ENCODE data around the gene DHX35. TPM values are rescaled to one million over a fixed set of nuclear protein-coding genes. Genes with fewer than 3 reads are reported as not detected.

Gene DHX35
- 10 to 100 TPM; 12.1 to 13.9 TPM for total RNA-seq
- long read RNA-seq, donor 1, partial matches to known transcripts, result 0 of 6 reads
- long read RNA-seq, donor 1, other reads (novel, unspliced or antisense), result 3 of 6 reads
- long read RNA-seq, donor 2, transcript DHX35-205 (3 exons, 666 nt), result major isoform, 6 of 27 reads
- long read RNA-seq, donor 2, partial matches to known transcripts, result 3 of 27 reads
- long read RNA-seq, donor 2, other reads (novel, unspliced or antisense), result 10 of 27 reads

GRCh38 chr20:38962044-38962927, at the start of gene DHX35:
TSS of gene DHX35 (plus strand) at chr20:38962344. CDS start at chr20:38962368, 24 bp downstream.
- intact Hi-C loops (cut with DNase I), result loop anchor here in 1 of 2 donors (5.0 kb wide), 1 partner anchor 35 kb away; the partner anchor contains the start of gene FAM83D
- peak; percentile 100 for DNase-seq (ENCODE audit: low spot score)

GRCh38 chr20:38915355-38915754, 46.8 kb upstream of the DHX35 start:
- peak; percentile 41 for DNase-seq (ENCODE audit: low spot score)
- intact Hi-C loops (cut with DNase I), result no loop called here

GRCh38 chr20:38917657-38918056, 44.5 kb upstream of the DHX35 start:
- no peak for DNase-seq (ENCODE audit: low spot score)
- intact Hi-C loops (cut with DNase I), result no loop called here

- intact Hi-C loops (cut with DNase I), result no loop called here
- peak; percentile 77 for DNase-seq (ENCODE audit: low spot score)
Measured at GRCh38 chr20:38918172-38918571, 44.0 kb upstream of the DHX35 start.

GRCh38 chr20:38919683-38920082, 42.5 kb upstream of the DHX35 start:
- DNase-seq (ENCODE audit: low spot score), result peak; percentile 48
- intact Hi-C loops (cut with DNase I), result no loop called here

GRCh38 chr20:38920411-38920810, 41.7 kb upstream of the DHX35 start:
- peak; percentile 59 for DNase-seq (ENCODE audit: low spot score)
- intact Hi-C loops (cut with DNase I), result no loop called here

GRCh38 chr20:38920851-38921250, 41.3 kb upstream of the DHX35 start:
- intact Hi-C loops (cut with DNase I), result no loop called here
- DNase-seq (ENCODE audit: low spot score), result peak; percentile 47

GRCh38 chr20:38924718-38925117, 37.4 kb upstream of the DHX35 start:
- intact Hi-C loops (cut with DNase I), result loop anchor here (5.0 kb wide), 2 partner anchors 38 to 123 kb away; partner anchors contain the start of gene DHX35 (in 1 of the 2)
- peak; percentile 14 for DNase-seq (ENCODE audit: low spot score)

- intact Hi-C loops (cut with DNase I), result loop anchor here (1.0 to 5.0 kb wide), 3 partner anchors 36 to 121 kb away; partner anchors contain the start of gene DHX35 (in 1 of the 2)
- DNase-seq (ENCODE audit: low spot score), result peak; percentile 99
Measured at GRCh38 chr20:38926142-38926933, 35.8 kb upstream of the DHX35 start, which contains the start of gene FAM83D. TSS of gene FAM83D (plus strand) at chr20:38926417. CDS start at chr20:38926443, 26 bp downstream.

GRCh38 chr20:38926934-38927616, 35.1 kb upstream of the DHX35 start:
- intact Hi-C loops (cut with DNase I), result loop anchor here (1.0 to 5.0 kb wide), 3 partner anchors 35 to 120 kb away; partner anchors contain the start of gene DHX35 (in 1 of the 2)
- DNase-seq (ENCODE audit: low spot score), result no peak

GRCh38 chr20:38927902-38928578, 34.1 kb upstream of the DHX35 start:
- no peak for DNase-seq (ENCODE audit: low spot score)
- intact Hi-C loops (cut with DNase I), result loop anchor here (5.0 kb wide), 2 partner anchors 34 to 119 kb away; partner anchors contain the start of gene DHX35 (in 1 of the 2)

GRCh38 chr20:38930242-38930569, 31.9 kb upstream of the DHX35 start:
- intact Hi-C loops (cut with DNase I), result no loop called here

GRCh38 chr20:38931984-38932383, 30.2 kb upstream of the DHX35 start:
- DNase-seq (ENCODE audit: low spot score), result no peak
- intact Hi-C loops (cut with DNase I), result no loop called here

More at GRCh38 chr20:38930242-38930569, 31.9 kb upstream of the DHX35 start:
- no peak for DNase-seq (ENCODE audit: low spot score)

GRCh38 chr20:38932457-38933120, 29.6 kb upstream of the DHX35 start:
- intact Hi-C loops (cut with DNase I), result no loop called here
- no peak for DNase-seq (ENCODE audit: low spot score)

GRCh38 chr20:38934530-38934929, 27.6 kb upstream of the DHX35 start:
- no peak for DNase-seq (ENCODE audit: low spot score)
- intact Hi-C loops (cut with DNase I), result no loop called here

- no peak for DNase-seq (ENCODE audit: low spot score)
Measured at GRCh38 chr20:38935285-38935684, 26.9 kb upstream of the DHX35 start.

GRCh38 chr20:38935967-38936407, 26.2 kb upstream of the DHX35 start:
- intact Hi-C loops (cut with DNase I), result no loop called here
- DNase-seq (ENCODE audit: low spot score), result no peak

More at GRCh38 chr20:38935285-38935684, 26.9 kb upstream of the DHX35 start:
- intact Hi-C loops (cut with DNase I), result no loop called here

GRCh38 chr20:38937000-38937399, 25.1 kb upstream of the DHX35 start:
- intact Hi-C loops (cut with DNase I), result no loop called here

More at GRCh38 chr20:38937000-38937399, 25.1 kb upstream of the DHX35 start:
- no peak for DNase-seq (ENCODE audit: low spot score)
